GM21423 (cell line): ENCODE results near the gene SOAT1.

Experiments used
- ATAC-seq: cut with Tn5 transposase; IDR thresholded peaks from one replicate; pipeline ENCODE4 v1.9.1; 2021; ENCODE audit warnings: mild to moderate bottlenecking, moderate library complexity; ENCODE audit not compliant: unreplicated experiment

SOAT1 gene

DNA sequence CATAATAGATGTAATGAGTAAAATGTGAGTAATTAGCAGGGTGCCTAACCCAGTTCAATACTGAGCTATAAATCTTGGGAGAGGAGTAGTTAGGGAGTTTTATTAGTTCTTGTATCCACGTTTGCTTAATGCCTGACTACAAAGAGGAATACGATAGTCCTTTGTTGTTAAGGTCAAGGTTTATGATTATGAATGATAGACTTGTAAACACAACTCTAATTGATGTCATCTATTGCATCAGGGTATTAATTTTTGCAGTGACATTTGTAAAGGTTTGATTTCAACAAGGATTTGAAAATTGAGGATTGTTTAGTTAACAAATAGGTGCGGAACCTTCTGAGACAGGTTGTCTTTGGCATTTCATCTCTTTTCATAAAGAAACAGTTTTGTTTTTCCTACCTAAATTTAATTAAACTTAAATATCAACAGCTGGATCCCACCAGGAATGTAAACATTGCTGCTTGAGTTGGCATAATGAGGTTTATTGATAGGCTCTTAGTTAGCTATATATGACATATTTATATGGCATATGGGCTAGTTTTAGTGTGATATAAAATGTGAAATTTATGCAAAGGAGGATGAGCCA is 9.7 kb downstream of the SOAT1 start:
- ATAC-seq, result no peak

DNA sequence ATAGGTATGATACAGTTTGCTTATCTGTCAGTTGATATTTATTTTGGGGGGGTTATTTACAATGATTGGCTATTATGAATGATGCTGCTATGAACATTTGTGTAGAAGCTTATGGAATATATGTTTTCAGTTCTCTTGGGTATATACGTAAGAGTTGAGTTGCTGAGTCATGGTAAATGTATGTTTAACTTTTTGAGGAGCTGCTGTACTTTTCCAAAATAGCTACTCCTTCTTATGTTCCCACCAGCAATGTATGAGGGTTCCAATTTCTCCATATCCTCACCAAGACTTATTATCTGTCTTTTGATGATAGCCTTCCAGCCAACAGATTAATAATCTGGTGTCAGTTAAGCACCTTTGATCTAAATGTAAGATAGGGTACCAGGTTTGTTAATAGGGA is 11.9 kb downstream of the SOAT1 start:
- no peak for ATAC-seq

DNA sequence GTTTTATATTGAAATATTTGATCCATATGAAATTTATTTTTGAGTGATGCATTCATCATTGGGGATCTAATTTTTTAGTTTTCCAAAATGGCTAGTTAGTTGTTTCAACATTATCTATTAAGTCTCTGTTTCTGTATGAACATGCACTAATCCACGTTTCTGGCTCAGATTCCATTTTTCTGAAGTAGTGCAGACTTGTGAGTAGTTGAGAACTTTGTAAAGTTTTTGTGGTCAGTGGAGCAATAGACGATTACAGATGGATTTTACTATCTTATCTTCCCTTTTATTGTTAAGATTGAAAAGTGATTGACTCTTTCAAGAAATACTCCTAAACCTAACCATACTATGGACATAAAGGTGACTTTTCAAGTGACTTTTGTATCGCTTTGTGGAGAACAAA is 16.7 kb downstream of the SOAT1 start:
- no peak for ATAC-seq

DNA sequence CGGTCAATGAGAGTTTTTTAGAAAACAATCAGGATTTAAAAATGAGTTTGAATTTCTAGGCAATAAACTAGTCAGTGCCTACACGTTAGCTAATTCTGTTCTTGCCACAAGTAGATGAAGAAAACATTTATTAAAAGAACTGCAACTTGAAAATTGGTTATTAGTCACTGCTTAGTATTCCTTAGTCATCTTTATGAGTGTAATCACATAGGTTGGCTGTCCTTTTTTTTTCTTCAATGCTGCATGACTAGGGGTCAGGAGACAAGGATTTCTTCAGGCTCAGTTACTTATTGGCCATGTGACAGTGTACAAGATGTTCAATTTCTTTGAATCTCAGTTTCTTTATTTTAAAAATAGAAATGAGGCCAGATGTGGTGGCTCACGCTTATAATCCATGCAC is 17.1 kb downstream of the SOAT1 start:
- ATAC-seq, result no peak

DNA sequence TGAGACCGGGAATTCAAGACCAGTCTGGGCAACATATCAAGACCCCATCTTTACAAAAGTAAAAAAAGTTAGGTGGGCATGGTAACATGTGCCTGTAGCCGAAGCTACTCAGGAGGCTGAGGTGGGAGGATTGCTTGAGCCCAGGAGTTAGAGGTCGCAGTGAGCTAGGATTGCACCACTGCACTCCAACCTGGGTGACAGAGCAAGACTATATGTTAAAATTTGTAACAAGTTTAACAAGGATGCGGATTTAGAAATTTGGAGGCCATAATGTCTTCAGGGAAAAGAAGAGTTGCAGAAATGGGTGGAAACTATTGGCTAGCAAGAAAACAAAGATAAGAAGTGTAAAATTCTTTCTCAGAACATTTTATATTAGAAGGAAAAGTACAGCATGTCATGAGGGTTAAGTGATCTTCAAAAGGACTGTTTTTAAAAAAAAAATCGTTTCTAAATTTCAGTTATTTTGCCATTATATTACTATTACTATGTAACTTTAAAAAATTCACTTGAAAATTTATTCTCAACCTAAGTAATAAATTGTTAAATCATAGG is 17.6 kb downstream of the SOAT1 start:
- no peak for ATAC-seq

DNA sequence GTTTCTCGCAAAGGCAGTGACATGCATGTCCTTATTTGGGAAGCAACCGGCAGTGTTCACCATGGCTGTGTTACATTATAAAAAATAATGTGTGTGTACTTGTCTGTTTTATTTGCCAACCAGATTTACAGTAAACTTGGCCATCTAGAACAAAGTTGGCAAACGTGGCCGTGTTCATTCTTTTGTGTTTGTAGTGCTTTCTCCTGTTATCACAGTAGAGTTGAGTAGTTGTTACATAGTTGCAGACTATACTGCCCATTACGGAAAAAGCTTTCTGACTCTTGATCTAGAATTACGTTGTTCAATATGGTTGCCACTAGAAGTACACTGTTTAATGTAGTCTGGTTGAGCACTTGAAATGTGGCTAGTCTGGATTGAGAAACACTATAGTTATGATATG is 19.4 kb downstream of the SOAT1 start:
- no peak for ATAC-seq

DNA sequence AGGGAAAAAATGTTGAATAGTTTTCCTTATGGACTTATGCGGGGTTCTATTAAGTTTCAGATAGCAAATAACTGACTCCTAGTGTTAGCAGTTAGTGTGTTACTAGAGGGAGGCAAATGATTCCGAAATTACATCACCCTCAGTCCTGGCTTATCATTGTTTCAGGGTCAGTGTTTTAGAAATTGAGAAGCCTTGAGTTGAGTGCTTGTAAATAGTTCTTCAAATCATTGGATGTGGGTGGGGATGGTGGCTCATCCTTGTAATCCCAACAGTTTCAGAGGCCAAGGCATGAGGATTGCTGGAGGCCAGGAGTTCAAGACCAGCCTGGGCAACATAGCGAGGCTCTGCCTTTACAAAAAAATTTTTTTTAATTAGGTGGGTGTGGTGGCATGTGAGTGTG is 21.3 kb downstream of the SOAT1 start:
- ATAC-seq, result no peak

DNA sequence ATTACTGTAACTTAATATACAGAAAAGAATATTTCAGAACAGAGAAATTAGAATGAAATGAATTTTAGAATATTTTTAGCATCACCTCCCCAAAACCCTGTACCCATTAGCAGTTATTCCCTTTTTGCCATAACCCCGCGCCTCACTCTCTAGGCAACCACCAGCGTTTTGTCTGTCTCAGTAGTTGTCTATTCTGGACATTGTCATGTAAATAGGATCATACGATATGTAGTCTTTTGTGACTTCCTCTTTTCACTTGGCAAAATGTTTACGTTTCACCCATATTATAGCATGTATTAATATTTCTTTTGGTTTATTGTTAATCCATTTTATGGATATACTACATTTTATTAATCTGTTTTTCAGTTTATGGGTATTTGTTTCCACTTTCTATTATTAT is 24.9 kb downstream of the SOAT1 start:
- no peak for ATAC-seq

DNA sequence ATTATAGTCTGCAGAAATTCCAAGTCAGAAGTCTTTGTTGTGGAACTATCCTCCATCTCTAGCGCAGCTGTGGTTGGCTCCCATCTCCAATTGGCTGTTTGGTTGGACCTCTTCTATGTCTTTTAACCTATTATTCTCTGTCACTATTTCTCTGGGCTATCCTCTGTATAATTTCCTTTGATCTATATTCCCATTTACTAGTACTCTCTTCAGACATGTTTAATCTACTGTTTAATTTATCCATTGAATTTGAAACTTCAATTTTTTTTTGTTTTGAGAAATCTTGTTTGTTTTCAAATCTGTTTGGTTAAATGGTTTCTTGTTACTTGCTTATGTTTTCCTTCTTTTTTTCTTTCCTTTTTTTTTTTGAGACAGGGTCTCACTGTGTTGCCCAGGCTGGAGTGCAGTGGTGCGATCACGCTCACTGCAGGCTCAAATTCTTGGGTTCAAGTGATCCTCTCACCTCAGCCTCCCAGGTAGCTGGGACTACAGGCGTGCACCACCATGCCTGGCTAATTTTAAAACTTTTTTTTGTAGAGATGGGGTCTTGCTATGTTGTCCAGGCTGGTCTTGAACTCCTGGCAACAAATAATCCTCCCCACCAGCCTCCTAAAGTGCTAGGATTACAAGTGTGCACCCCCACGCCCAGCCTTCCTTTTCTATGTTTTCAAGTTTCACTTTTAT is 28.1 kb downstream of the SOAT1 start:
- ATAC-seq, result no peak

DNA sequence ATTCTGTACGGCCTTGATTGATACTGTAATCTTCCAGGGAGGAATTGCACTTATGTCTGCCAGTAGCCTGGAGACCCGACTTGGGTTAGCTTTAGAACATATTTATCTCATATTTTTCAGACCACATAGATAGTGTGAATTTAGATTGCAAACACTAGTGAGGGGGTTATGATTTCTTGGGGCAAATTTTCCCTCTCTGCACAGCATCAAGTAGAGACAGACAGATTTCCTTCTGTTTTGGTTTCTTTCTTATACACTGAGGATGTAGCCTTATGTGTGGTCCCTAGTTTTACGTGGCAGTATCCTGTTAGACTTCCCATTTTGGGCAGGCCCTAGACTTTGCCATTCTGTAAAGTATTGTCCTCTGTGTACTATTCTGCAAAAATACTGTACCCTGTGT is 29.0 kb downstream of the SOAT1 start:
- ATAC-seq, result no peak

DNA sequence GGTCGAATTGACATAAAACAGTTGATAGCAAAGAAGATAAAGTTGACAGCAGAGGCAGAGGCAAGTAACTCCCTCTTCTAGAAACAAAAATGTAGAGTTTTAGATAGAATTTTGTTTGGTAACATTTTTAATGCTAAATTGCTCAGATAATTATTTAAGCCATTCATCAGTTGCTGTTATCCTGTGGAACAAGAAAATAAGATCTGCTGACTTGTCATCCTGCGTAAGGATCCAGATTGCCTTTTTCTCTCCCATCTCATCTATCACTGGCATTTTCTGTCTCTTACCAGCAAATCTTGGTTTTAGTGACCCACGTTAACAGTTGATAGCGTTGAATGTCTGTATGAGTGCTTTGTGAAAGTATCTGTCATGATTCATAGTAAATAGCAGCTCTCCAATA is 29.8 kb downstream of the SOAT1 start:
- no peak for ATAC-seq

DNA sequence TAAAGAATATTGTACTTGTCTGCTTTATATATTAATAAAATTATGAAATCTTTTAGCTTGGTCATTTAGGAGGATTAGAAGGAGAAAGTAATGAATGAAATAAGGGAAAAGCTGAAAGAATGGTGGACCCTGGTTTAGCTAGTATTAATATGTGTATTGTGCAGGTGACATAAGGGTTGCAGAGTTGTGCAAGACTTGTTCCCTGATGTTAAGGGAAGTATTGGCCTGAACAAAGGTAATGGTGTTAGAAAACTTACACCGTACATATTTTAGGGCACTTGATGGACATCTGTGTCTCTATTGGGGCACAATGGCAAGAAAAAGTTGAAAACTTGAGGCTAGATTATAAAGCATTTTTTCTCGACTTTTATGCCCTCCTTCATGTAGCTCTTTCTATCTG is 32.2 kb downstream of the SOAT1 start:
- ATAC-seq, result no peak

DNA sequence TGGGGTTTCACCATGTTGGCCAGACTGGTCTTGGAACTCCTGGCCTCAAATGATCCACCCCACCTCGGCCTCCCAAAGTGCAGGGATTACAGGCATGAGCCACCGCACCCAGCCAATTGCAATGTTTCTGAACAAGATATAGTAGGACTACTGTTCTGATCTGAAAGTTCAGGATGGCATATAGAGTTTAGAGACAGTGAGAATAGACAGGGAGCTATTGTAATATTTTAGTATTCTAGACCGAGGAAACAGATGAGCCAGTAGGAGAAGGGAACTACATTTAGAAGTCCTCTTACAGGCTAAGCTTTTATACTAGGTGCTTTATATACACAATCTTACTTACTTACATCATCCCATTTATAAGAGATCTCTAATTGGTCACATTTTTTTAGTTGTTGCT is 33.1 kb downstream of the SOAT1 start:
- no peak for ATAC-seq

DNA sequence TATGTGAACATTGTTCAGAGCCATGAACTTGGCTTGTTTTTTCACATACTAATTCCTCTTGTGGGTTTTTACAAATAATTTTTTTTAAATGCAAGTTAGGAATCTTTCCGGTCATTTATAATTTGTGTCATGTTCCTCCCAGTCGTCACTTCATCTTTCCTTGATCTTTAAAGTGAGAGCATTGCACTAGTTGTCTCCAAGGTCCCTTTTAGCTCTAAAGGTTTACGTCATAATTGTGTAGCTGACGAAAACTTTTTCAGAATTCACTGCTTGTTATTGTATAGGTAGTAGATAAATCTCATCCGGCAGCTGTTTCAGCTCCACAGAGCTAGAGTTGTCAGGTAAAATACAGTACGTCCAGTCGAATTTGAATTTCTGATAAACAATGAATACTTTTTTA is 33.6 kb downstream of the SOAT1 start:
- no peak for ATAC-seq

DNA sequence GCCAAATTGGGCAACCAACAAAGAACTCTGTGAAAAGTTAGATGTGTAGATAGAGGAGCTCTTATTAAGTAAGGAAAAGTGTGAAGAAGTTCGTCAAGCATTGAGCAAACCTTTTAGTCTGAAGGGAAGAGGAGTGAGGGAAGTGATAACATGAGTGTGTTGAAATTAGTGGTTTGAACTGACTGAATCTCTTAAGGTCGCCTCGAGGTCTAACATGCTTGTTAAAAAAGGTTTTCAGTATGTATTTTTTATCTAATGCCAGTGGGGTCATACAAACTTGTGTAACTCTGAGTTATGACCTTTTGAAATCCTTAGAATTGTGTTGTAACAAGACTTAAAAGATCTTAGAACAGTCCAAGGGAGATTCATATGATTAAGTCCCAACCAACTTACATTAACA is 34.1 kb downstream of the SOAT1 start:
- no peak for ATAC-seq

DNA sequence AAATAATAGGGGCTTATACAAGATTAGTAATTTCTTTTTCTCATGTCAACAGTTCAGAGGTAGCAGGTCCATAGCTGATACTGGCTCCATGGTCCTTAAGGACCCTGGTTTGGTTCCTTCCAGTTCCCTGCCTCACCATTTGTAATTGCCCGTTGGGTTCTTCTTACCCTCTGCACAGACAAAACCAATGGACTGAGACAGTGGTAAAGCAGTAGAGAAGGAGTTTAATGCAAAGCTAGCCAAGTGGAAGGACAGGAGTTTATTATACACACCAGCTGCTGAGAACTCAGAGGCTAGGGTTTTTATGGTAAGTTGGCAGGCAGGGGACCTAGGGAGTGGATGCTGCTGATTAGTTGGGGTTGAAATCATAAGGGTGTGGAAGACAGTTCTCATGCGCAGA is 36.3 kb downstream of the SOAT1 start:
- ATAC-seq, result no peak

DNA sequence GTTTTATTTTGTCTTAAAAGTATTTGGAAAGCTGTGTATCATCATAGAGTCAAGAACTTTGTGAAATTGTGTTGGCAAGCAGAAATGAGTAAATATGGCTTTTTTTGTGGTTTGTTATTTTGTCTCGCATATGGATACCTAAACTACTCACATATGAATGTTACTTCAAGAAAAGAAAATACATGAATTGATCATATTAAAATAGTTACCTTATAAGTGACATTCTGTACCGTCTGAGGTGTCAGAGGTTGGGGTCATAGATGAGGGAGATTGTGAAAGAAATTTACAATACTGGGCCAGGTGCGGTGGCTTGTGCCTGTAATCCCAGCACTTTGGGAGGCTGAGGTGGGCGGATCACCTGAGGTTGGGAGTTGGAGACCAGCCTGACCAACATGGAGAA is 40.8 kb downstream of the SOAT1 start:
- no peak for ATAC-seq

DNA sequence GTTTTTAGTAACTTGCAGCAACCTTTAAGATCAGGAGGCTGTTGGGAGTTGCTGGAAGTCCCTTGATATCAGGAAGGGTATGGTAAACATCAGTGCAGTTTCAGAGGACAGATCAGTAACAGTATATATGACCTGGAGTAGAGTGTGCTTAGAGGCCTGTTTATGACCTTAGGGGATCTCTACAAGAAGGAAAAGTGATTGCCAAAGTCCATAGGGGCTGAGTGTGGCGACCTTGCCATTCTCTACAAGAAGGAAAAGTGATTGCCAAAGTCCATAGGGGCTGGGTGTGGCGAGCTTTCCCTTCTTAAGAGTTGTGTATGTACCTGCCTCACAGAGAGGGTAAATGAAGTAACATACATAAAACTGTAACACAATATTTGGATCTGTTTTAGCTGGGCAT is 43.7 kb downstream of the SOAT1 start:
- no peak for ATAC-seq

DNA sequence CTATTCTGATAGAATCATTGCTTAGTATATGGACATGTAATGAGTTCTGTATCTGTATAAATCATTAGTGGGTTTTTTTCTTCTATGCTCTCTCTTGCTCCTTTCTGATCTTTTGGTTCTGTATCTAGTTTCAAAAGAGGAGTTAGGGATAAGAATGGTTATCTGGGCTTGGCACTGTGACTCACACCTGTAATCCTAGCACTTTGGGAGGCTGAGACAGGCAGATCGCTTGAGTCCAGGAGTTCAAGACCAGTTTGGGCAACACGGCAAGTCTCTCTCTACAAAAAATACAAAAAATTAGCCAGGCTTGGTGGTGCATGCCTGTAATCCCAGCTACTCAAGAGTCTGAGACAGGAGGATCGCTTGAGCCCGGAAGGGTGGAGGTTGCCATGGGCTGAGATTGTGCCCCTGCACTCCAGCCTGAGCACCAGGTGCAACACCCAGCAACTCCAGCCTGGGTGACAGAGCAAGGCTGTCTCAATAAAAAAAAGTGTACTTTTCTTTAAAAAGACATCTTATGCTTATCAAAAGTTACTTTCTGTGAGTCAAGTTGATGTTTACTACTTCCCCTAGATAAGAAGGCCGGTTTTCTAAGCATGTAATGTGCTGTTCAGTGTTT is 44.5 kb downstream of the SOAT1 start:
- no peak for ATAC-seq

DNA sequence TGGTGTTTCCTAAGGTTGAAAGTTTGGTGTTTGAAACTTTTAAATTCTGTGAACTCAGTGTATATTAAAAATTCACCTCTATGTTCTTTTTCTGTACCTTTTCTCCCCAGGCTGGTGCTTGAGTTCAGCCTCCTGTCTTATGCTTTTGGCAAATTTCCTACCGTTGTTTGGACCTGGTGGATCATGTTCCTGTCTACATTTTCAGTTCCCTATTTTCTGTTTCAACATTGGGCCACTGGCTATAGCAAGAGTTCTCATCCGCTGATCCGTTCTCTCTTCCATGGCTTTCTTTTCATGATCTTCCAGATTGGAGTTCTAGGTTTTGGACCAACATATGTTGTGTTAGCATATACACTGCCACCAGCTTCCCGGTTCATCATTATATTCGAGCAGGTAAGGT is 47.3 kb downstream of the SOAT1 start:
- no peak for ATAC-seq

DNA sequence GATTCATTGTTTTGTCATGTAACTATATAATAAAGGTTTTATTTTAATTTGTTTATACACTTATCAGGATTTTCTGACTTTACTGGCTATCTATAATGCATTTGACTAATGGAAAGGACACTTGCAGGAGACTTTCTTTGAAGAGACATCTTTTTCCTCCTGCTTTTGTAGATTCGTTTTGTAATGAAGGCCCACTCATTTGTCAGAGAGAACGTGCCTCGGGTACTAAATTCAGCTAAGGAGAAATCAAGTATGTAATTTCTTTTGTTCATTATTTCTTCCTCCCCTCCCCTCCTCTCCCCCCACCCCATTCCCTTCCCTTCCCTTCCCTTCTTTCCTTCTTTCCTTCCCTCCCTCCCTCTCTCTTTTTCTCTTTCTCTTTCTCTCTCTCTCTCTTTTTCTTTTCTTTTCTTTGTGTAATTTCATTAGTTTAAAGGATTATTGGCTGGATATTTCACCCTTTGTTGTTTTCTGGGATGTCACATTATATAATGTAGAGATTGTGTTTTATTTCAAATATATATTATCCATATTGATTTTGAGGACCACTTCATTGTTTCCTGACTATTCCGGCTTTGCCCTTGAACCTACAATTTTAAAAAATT is 48.4 kb downstream of the SOAT1 start:
- no peak for ATAC-seq
